Measurements from ENCODE around the gene SUSD4. TPM values are rescaled to one million over a fixed set of nuclear protein-coding genes. Genes with fewer than 3 reads are reported as not detected.

SUSD4 gene
- total and polyA plus RNA-seq, 9 of the 15 experiments (the other 6 are each of a cell fraction or from before 2014, with no cell fraction given) = 0.06 to 1.7 (median 0.09) TPM; not detected in 4

DNA sequence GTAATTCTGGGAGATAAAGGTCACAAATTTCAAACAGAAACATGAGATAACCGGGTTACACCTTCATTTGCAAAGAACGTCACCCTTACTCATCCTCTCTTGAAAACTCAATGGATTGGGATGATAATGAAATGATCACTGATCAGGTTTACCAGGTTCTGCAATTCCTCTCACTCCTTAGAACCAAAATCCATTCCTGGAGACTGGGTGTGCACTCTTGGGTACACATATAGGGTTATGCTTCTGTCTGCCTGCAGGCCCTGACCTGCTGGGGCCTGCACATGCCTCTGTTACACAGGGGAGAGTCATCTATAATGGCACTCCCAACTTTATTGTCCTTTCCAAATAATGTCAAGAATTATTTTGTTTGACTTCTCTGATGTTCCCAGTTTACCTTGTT is 8.3 kb downstream of the SUSD4 start:
- no peak for FAIRE-seq

DNA sequence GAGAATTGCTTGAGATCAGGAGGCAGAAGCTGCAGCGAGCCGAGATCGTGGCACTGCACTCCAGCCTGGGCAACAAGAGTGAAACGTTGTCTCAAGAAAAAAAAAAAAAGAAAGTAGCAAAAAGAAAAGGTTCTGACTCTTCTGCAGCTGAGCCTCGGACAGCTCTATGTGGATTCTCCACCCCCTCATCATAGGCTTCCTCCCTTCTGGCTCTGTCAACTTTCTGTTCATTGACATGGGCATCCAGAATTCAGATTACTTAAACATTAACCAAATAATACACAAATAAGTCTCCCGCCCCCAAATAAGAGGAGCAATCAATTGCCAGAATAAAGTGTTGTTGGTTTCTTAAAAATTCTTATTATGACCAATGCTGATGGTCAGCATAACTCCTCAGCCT is 10.0 kb downstream of the SUSD4 start:
- POLR2A ChIA-PET = no interaction called here

More for the DNA sequence above, 8.3 kb downstream of the SUSD4 start:
- Histone ChIP-seq H2AFZ (ENCODE audit: low read depth, low read length) (no peak overlapping the region), H3K4me1 (replicated peaks in 1 of 2; ENCODE audit: control insufficient read depth in 2 of 2, insufficient read depth in 2 of 2, low read length in 2 of 2) (no peaks in the 10 kb centered on the region), H3K9me1 (ENCODE audit: control insufficient read depth, insufficient read depth, low read length) (no peaks in the 10 kb centered on the region), H3K9ac (ENCODE audit: insufficient read depth in 1 of 2, low read depth in 2 of 2, low read length in 2 of 2) (no peak overlapping the region), H3K4me3 (no peak overlapping the region), H3K9me3 (replicated peaks; ENCODE audit: control insufficient read depth, insufficient read depth, low read depth, low read length) (no peaks in the 10 kb centered on the region), H3K36me3 (ENCODE audit: control insufficient read depth, insufficient read depth, low read length) (no peaks in the 10 kb centered on the region), H4K20me1 (replicated peaks; ENCODE audit: control insufficient read depth, insufficient read depth, low read length) (no peaks in the 10 kb centered on the region), H3K27ac (ENCODE audit: extremely low read depth, low read depth, low read length) (no peak overlapping the region), H3K79me2 (ENCODE audit: control insufficient read depth, insufficient read depth, low read length) (no peaks in the 10 kb centered on the region), H3K4me2 (ENCODE audit: insufficient read depth, low read length) (no peak overlapping the region), H3K27me3 (ENCODE audit: control insufficient read depth in 2 of 2, insufficient read depth in 2 of 2, low read length in 2 of 2) (peaks cover 6 to 34% of the 10 kb centered on the region in 2 experiments; a peak in 3 of 5 replicates)
- no peak for TF ChIP-seq RHOXF2B (CRISPR knock-in tag; conservative IDR thresholded peaks at IDR 0.05)
- no peak for TF ChIP-seq RFX1 (IDR thresholded peaks at IDR 0.05)
- TF ChIP-seq, protein P1, sequence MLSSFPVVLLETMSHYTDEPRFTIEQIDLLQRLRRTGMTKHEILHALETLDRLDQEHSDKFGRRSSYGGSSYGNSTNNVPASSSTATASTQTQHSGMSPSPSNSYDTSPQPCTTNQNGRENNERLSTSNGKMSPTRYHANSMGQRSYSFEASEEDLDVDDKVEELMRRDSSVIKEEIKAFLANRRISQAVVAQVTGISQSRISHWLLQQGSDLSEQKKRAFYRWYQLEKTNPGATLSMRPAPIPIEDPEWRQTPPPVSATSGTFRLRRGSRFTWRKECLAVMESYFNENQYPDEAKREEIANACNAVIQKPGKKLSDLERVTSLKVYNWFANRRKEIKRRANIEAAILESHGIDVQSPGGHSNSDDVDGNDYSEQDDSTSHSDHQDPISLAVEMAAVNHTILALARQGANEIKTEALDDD (IDR thresholded peaks at IDR 0.05) = no peak
- TF ChIP-seq ZNF668 (CRISPR knock-in tag; IDR thresholded peaks at IDR 0.05) = no peak
- TF ChIP-seq GATAD2B (IDR thresholded peaks at IDR 0.05; ENCODE audit: borderline replicate concordance) = no peak
- TF ChIP-seq SOX6 (IDR thresholded peaks at IDR 0.05) = no peak
- no TSS peak for BruUV-seq (replicated peaks)
- 5% methylated on average over 2 of the region's 2 CpGs for WGBS (ENCODE audit: insufficient coverage, low coverage, missing lambda C conversion rate)
- ATAC-seq = no peak
- intact Hi-C loops (cut with micrococcal nuclease) = no loop called here
- ChIA-PET POLR2A (no interaction called here), CTCF (ENCODE audit: low intra/inter-chr PET ratio) (interaction anchor here (0.7 kb wide), 1 partner anchor 181 kb away, joined by 4 read pairs; no protein-coding TSS in a partner anchor)
- in situ Hi-C loops (cut with MboI) = no loop called here
- DNase-seq (ENCODE audit: extremely low read depth in 1 of 4, low spot score in 3 of 4) = no peak

More for the DNA sequence above, 10.0 kb downstream of the SUSD4 start:
- Histone ChIP-seq H2AFZ (ENCODE audit: low read depth, low read length) (no peak overlapping the region), H3K9me3 (replicated peaks; ENCODE audit: control insufficient read depth, insufficient read depth, low read depth, low read length) (no peaks in the 10 kb centered on the region), H3K4me3 (no peak overlapping the region), H3K4me1 (replicated peaks in 1 of 2; ENCODE audit: control insufficient read depth in 2 of 2, insufficient read depth in 2 of 2, low read length in 2 of 2) (no peaks in the 10 kb centered on the region), H3K36me3 (ENCODE audit: control insufficient read depth, insufficient read depth, low read length) (no peaks in the 10 kb centered on the region), H3K4me2 (ENCODE audit: insufficient read depth, low read length) (no peak overlapping the region), H3K27ac (ENCODE audit: extremely low read depth, low read depth, low read length) (no peak overlapping the region), H3K79me2 (ENCODE audit: control insufficient read depth, insufficient read depth, low read length) (no peaks in the 10 kb centered on the region), H4K20me1 (replicated peaks; ENCODE audit: control insufficient read depth, insufficient read depth, low read length) (no peaks in the 10 kb centered on the region), H3K9me1 (ENCODE audit: control insufficient read depth, insufficient read depth, low read length) (no peaks in the 10 kb centered on the region), H3K9ac (ENCODE audit: insufficient read depth in 1 of 2, low read depth in 2 of 2, low read length in 2 of 2) (no peak overlapping the region), H3K27me3 (ENCODE audit: control insufficient read depth in 2 of 2, insufficient read depth in 2 of 2, low read length in 2 of 2) (peaks cover 4 to 42% of the 10 kb centered on the region in 2 experiments; a peak in 3 of 5 replicates)
- FAIRE-seq = no peak
- TF ChIP-seq, protein P2, sequence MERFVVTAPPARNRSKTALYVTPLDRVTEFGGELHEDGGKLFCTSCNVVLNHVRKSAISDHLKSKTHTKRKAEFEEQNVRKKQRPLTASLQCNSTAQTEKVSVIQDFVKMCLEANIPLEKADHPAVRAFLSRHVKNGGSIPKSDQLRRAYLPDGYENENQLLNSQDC (CRISPR knock-in tag; IDR thresholded peaks at IDR 0.05) = no peak
- TF ChIP-seq SP1 (CRISPR knock-in tag; IDR thresholded peaks at IDR 0.05) = no peak
- CTCF ChIA-PET (ENCODE audit: low intra/inter-chr PET ratio) = no interaction called here
- no TSS peak for BruUV-seq (replicated peaks)
- intact Hi-C loops (cut with micrococcal nuclease) = no loop called here
- DNase-seq (ENCODE audit: extremely low read depth in 1 of 4, low spot score in 3 of 4) = no peak
- 7% methylated on average over 3 of the region's 6 CpGs for WGBS (ENCODE audit: insufficient coverage, low coverage, missing lambda C conversion rate)
- in situ Hi-C loops (cut with MboI) = no loop called here
- ATAC-seq = no peak

All from K562 (cell line).